ENCODE measurements around the gene PSME3. TPM values are rescaled to one million over a fixed set of nuclear protein-coding genes. Genes with fewer than 3 reads are reported as not detected.

The PSME3 gene
- total RNA-seq, 1 experiment from 2014 or later: 192 TPM

DNA sequence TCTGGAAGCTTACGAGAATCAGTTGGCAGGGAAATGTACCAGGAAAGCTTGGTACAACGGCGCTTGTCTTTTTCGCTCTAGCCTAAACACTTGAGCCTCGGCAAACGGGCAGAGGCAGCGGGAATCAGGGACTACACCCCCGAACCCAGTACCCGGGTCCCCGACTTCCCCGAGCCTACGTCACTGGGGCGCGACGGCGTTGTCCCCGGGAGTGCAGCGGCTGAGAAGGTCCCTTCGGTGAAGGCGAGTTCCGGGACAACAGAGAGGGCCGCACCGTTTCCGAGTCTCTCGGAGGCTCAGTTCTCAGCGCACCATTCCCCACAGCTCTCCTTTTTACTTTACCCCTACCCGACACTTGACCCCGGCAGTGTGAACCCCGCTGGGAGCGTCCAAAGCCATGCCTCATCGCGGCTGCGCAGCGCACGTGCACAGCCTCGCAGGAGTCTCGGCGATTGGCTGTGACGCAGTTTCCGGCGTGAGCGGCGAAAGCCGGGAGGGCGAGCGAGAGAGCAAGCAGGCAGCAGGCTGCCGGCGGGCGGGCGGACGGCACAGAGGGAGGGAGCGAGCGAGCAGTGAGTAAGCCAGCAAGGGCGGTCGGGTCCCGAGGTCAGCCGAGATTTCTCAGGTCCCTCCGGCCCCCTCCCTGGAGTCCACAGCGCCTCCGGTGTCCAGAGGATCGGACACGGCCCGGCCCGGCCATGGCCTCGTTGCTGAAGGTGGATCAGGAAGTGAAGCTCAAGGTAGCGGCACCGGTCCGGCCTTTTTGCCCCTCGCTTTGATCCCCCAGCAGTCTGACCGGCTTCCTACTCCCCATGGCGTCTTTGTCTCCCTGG, at the start of gene PSME3 (continued):
- no peak; the same call in 1 of the 2 replicates for TF ChIP-seq TCF7 (CRISPR knock-in tag; IDR thresholded peaks at IDR 0.05; ENCODE audit: low read depth)
- TF ChIP-seq, protein P1, sequence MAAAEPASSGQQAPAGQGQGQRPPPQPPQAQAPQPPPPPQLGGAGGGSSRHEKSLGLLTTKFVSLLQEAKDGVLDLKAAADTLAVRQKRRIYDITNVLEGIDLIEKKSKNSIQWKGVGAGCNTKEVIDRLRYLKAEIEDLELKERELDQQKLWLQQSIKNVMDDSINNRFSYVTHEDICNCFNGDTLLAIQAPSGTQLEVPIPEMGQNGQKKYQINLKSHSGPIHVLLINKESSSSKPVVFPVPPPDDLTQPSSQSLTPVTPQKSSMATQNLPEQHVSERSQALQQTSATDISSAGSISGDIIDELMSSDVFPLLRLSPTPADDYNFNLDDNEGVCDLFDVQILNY (CRISPR knock-in tag; IDR thresholded peaks at IDR 0.05): peak; percentile 58; the same call in 1 of the 2 replicates
- 0 out of 2 replicates have a peak, but pooled peaks have one; percentile 79 for TF ChIP-seq RELA (CRISPR knock-in tag; IDR thresholded peaks at IDR 0.05; ENCODE audit: borderline replicate concordance)
- TF ChIP-seq, protein P2, sequence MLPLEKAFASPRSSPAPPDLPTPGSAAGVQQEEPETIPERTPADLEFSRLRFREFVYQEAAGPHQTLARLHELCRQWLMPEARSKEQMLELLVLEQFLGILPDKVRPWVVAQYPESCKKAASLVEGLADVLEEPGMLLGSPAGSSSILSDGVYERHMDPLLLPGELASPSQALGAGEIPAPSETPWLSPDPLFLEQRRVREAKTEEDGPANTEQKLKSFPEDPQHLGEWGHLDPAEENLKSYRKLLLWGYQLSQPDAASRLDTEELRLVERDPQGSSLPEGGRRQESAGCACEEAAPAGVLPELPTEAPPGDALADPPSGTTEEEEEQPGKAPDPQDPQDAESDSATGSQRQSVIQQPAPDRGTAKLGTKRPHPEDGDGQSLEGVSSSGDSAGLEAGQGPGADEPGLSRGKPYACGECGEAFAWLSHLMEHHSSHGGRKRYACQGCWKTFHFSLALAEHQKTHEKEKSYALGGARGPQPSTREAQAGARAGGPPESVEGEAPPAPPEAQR (CRISPR knock-in tag; IDR thresholded peaks at IDR 0.05): no peak
- TF ChIP-seq ZNF423 (CRISPR knock-in tag; IDR thresholded peaks at IDR 0.05): no peak
- peak; percentile 95 for TF ChIP-seq FOXK1 (CRISPR knock-in tag; IDR thresholded peaks at IDR 0.05)
- no peak for TF ChIP-seq GRHL2 (CRISPR knock-in tag; IDR thresholded peaks at IDR 0.05; ENCODE audit: insufficient replicate concordance, severe bottlenecking)
- TF ChIP-seq ZNF121 (CRISPR knock-in tag; IDR thresholded peaks at IDR 0.05): no peak
- TF ChIP-seq GTF2I (CRISPR knock-in tag; conservative IDR thresholded peaks at IDR 0.05): no peak
- TF ChIP-seq, protein P3, sequence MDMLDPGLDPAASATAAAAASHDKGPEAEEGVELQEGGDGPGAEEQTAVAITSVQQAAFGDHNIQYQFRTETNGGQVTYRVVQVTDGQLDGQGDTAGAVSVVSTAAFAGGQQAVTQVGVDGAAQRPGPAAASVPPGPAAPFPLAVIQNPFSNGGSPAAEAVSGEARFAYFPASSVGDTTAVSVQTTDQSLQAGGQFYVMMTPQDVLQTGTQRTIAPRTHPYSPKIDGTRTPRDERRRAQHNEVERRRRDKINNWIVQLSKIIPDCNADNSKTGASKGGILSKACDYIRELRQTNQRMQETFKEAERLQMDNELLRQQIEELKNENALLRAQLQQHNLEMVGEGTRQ (CRISPR knock-in tag; IDR thresholded peaks at IDR 0.05): peak; percentile 78
- no peak for TF ChIP-seq ZNF138 (CRISPR knock-in tag; conservative IDR thresholded peaks at IDR 0.05)
- no peak; the same call in 1 of the 2 replicates for TF ChIP-seq FOXP1 (CRISPR knock-in tag; IDR thresholded peaks at IDR 0.05; ENCODE audit: borderline replicate concordance)
- TF ChIP-seq, protein P4, sequence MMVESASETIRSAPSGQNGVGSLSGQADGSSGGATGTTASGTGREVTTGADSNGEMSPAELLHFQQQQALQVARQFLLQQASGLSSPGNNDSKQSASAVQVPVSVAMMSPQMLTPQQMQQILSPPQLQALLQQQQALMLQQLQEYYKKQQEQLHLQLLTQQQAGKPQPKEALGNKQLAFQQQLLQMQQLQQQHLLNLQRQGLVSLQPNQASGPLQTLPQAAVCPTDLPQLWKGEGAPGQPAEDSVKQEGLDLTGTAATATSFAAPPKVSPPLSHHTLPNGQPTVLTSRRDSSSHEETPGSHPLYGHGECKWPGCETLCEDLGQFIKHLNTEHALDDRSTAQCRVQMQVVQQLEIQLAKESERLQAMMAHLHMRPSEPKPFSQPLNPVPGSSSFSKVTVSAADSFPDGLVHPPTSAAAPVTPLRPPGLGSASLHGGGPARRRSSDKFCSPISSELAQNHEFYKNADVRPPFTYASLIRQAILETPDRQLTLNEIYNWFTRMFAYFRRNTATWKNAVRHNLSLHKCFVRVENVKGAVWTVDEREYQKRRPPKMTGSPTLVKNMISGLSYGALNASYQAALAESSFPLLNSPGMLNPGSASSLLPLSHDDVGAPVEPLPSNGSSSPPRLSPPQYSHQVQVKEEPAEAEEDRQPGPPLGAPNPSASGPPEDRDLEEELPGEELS (CRISPR knock-in tag; IDR thresholded peaks at IDR 0.05): peak; percentile 92
- TF ChIP-seq, protein P5, sequence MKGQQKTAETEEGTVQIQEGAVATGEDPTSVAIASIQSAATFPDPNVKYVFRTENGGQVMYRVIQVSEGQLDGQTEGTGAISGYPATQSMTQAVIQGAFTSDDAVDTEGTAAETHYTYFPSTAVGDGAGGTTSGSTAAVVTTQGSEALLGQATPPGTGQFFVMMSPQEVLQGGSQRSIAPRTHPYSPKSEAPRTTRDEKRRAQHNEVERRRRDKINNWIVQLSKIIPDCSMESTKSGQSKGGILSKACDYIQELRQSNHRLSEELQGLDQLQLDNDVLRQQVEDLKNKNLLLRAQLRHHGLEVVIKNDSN (CRISPR knock-in tag; IDR thresholded peaks at IDR 0.05): peak; percentile 84

DNA sequence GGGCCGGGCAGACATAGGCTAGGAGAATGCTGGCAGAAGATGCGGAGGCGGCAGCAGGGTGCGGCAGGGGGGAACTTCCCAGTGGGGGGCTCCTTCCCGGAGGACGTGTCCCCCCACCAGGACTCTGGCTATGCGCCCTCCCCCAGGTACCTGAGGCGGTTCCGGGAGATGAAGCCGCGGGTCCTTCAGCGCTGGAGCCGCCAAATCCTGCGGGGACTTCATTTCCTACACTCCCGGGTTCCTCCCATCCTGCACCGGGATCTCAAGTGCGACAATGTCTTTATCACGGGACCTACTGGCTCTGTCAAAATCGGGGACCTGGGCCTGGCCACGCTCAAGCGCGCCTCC, 49.4 kb upstream of the PSME3 start:
- ATAC-seq (no peak), DNase-seq (ENCODE audit: low spot score) (no peak)
- ChIA-PET POLR2A (no interaction called here), CTCF (interaction anchor here (2.0 kb wide), 1 partner anchor 40 kb away, joined by 6 read pairs; the partner anchor contains the start of gene BECN1)
- peaks cover 20% of the 10 kb centered on the region for H3K4me1 Mint-ChIP-seq
- no peak overlapping the region for H3K27ac Mint-ChIP-seq
- H3K9me3 Mint-ChIP-seq: no peaks in the 10 kb centered on the region
- H3K27me3 Mint-ChIP-seq (ENCODE audit: low read depth): peaks cover 61% of the 10 kb centered on the region
- TF ChIP-seq TCF7 (CRISPR knock-in tag; IDR thresholded peaks at IDR 0.05; ENCODE audit: low read depth) (no peak), ZNF219 (CRISPR knock-in tag; IDR thresholded peaks at IDR 0.05; ENCODE audit: borderline replicate concordance) (no peak), ZNF416 (CRISPR knock-in tag; IDR thresholded peaks at IDR 0.05) (no peak), NFATC4 (CRISPR knock-in tag; IDR thresholded peaks at IDR 0.05) (no peak), NFYB (CRISPR knock-in tag; conservative IDR thresholded peaks at IDR 0.05; ENCODE audit: low read depth) (no peak), CREM (CRISPR knock-in tag; IDR thresholded peaks at IDR 0.05) (no peak)
- TF ChIP-seq, protein P2 (CRISPR knock-in tag; IDR thresholded peaks at IDR 0.05): no peak
- TF ChIP-seq, protein P6, sequence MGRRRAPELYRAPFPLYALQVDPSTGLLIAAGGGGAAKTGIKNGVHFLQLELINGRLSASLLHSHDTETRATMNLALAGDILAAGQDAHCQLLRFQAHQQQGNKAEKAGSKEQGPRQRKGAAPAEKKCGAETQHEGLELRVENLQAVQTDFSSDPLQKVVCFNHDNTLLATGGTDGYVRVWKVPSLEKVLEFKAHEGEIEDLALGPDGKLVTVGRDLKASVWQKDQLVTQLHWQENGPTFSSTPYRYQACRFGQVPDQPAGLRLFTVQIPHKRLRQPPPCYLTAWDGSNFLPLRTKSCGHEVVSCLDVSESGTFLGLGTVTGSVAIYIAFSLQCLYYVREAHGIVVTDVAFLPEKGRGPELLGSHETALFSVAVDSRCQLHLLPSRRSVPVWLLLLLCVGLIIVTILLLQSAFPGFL (CRISPR knock-in tag; IDR thresholded peaks at IDR 0.05; ENCODE audit: borderline replicate concordance): no peak
- TF ChIP-seq, protein P7, sequence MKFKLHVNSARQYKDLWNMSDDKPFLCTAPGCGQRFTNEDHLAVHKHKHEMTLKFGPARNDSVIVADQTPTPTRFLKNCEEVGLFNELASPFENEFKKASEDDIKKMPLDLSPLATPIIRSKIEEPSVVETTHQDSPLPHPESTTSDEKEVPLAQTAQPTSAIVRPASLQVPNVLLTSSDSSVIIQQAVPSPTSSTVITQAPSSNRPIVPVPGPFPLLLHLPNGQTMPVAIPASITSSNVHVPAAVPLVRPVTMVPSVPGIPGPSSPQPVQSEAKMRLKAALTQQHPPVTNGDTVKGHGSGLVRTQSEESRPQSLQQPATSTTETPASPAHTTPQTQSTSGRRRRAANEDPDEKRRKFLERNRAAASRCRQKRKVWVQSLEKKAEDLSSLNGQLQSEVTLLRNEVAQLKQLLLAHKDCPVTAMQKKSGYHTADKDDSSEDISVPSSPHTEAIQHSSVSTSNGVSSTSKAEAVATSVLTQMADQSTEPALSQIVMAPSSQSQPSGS (CRISPR knock-in tag; IDR thresholded peaks at IDR 0.05; ENCODE audit: borderline replicate concordance, low read depth): no peak
- H3K36me3 Mint-ChIP-seq: no peaks in the 10 kb centered on the region; the same call in 1 of the 2 replicates
- no peak overlapping the region for H3K4me3 Mint-ChIP-seq

Data from WTC11 (cell line).